ENCODE data around the gene TMEM30B.
"Not testable (repeated sequence)": the region's sequence is repeated elsewhere in the genome, so short reads cannot be mapped to it uniquely, and the experiment has no call there.

TMEM30B gene

DNA sequence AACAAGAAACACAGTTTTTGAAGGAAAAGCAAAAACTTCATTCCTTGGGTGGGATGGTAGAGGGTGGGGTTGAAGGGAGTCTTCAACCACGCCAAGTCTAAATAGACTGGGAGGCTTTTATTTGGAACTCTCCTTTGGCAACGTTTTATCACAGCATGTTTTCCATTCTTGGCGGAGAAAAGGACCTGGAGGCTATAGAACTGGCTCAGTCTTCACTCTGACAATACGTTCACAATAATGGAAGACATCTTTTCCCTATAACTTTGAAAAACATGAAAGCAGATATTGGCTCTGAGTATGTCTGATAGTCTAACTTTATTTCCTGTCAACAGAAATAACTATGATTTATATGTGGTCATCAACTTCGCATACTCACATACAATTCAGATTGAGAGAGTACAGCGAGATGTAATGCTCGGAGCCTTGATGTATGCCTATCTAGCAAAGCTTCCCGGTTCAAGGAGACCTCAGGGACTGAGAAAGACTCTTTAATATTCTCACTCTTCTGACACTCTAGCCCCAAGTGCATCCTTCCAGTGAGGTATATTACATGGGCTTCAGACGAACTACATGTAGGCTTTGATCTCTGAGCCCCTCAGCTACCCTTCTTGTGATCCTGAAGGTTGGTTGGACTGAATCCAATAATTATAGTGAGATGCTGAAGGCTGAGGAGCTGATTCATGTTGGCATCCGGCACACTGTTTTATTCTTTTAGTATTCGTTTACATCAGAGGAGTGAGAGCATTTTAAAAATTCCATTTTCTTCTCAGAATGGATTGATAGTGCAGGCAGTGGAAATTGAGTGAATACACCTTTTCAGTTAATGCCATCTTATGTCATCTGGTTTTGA, 14.0 kb downstream of the TMEM30B start:
- no peak for DNase-seq (ENCODE audit: low read depth in 2 of 2)

- DNase-seq (ENCODE audit: low read depth in 2 of 2): no peak
Measured at GRCh38 chr14:61266436-61266835, 14.7 kb downstream of the TMEM30B start.

DNA sequence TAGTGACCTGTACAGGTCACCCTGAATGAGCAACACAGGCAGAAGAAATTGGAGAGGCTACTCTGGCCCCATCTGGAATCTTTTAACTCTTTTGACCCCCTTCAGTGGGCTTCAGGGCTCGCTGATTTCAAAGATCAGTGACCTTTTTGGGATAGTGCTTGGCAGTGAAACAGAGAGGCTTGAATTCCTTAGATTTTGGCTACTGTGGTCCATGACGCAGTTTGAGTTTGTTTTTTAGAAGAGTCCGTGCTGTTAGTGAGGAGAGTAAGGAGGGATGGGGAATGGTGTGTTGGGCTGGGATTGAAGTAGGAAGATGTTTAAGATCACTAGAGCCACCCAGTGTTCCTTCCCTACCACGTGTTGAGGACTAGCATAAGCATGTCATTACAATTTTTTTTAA, 16.5 kb downstream of the TMEM30B start:
- no peak for DNase-seq (ENCODE audit: low read depth in 2 of 2)

DNA sequence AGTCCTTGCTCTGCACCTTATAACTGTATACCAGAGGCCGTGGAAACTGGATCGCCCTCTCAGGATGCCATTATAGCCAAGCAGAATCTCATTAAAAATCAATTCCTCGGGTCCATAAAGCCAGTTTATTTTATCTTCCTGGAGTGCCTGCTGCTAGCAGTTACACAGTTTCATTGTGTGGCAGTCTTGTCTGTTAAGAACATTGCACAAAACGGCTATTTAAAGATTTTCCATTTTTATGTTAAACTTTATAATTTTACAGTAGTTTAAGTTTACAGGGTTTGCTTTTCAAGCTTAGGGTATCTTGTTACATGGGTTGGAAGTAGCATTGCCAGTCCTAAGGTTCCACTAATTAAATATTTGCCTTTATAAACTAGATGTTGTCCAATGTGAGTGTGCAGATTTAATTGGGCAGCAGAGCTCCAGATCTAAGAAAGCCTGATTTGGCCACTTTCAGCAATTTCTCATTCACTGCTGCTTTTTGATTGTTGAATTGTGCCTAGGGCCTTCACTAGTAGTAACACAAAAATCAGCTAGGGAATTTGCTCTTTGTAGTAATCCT, 17.0 kb downstream of the TMEM30B start:
- no peak for DNase-seq (ENCODE audit: low read depth in 2 of 2)

DNA sequence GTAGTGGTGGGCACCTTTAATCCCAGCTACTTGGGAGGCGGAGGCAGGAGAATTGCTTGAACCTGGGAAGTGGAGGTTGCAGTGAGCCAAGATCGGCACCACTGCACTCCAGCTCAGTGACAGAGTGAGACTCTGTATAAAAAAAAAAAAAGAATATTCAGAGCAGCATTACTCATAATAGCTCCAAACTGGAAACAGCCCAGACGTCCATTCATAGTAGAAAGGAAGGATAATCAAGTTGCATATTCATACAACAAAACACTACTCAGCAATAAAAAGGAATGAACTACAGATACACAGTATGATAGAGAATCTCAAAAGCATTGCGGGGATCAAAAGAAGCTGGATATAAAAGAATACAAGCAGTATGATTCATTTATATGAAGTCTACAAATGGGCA, 19.1 kb downstream of the TMEM30B start:
- no peak for DNase-seq (ENCODE audit: low read depth in 2 of 2)

- DNase-seq (ENCODE audit: low read depth in 2 of 2): no peak
Measured at GRCh38 chr14:61260939-61261776, 20.0 kb downstream of the TMEM30B start.

- DNase-seq (ENCODE audit: low read depth in 2 of 2): no peak
Measured at GRCh38 chr14:61258985-61259384, 22.2 kb downstream of the TMEM30B start.

- no peak for DNase-seq (ENCODE audit: low read depth in 2 of 2)
Measured at GRCh38 chr14:61257469-61258057, 23.6 kb downstream of the TMEM30B start.

DNA sequence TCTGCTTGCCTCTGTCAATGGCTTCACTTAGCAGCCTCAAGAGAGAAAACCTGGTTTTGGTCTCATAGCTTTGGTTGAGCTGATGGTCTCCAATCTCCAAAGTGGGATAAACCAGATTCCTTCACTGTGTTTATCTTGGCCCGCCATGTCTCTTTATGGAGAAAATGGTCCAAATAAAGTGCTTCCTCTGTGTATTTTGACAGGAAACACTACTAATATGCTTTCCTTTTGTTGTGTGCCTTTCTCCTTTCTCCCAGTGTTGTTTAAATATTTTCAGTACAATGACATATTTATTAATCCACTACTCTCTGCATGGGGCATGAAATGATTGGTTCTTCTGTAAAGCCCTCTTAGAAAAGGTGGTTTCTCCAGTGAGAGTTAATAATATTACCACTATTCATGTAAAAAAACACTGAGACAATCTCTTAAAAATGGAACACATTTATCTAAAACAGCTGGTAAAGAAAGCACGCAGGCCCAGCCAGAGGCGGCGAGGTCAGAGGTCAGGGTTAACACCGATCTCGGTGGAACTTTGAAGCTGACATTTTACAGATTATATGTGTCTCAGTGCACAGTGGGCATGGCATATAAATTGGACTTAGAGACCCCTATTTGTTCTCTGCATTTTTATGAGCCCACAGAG, 24.2 kb downstream of the TMEM30B start:
- DNase-seq (ENCODE audit: low read depth in 2 of 2): no peak

- DNase-seq (ENCODE audit: low read depth in 2 of 2): no peak
Measured at GRCh38 chr14:61255968-61256367, 25.2 kb downstream of the TMEM30B start.

DNA sequence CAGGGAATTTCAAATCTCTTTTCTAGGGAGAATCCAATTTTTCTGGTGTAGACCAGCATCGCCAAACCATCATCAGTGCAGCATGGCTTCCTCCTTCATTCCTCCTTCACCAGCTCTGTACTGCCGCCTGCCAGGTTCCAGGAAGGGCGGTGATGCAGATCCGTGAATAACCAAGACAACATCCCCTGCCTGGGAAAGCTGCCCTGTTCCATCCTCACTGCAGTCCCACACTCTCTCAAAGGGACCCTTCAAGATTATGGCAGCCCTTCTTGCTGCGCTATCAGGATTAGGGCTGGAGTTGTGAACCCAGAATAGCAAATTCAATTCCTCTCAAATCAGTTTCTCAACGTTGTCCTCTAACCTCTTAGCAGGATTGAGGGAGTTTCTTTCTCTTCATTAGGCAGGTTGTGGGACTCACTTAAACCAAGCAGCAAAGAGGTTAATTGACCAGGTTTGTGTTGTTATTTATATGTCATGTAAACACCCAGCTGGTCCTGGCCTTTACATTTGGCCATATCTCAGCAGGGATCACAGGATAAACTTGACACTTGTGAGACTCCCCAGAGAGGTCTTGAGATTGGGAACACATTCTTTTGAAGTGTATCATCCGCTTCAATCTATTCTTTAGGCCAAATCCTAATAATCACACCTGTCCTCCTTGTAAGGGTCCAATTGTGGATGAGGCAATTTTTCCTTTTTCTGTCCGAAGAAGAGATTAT, 26.2 kb downstream of the TMEM30B start:
- DNase-seq (ENCODE audit: low read depth in 2 of 2): no peak

GRCh38 chr14:61253064-61253738, 27.9 kb downstream of the TMEM30B start:
- no peak for DNase-seq (ENCODE audit: low read depth in 2 of 2)

- peak; percentile 12 to 13 for DNase-seq (ENCODE audit: low read depth in 2 of 2)
Measured at GRCh38 chr14:61252369-61253063, 28.6 kb downstream of the TMEM30B start.

DNA sequence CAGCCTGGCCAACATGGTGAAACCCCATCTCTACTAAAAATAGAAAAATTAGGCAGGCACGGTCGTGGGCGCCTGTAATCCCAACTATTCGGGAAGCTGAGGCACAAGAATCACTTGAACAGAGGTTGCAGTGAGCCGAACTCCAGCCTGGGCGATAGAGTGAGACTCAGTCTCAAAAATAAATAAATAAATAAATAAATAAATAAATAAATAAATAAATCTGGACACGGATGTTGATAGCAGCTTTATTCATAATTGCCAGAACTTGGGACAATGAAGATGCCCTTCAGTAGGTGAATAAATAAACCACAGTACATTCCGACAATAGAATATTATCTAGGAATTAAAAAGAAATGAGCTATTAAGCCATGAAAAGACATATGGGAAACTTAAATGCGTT, 31.1 kb downstream of the TMEM30B start:
- DNase-seq (ENCODE audit: low read depth in 2 of 2): no peak

DNA sequence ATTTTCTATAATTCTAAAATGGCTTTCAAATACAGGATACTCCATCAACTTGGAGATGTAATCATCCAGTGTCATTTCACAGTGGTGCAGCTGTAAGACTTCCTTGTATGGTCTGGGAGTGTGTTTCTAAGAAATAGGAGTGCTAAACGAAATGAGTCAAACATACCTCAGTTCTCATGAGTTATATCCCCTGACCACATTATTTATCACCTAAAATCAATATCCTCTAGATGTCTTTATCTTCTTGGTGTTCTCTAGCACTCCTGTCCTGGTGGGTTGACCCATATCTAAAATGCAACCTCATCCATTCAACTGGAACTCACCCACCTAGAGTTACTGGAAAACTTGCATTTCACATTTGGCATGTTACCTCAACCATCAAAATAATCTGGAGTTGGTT, 33.2 kb downstream of the TMEM30B start:
- DNase-seq (ENCODE audit: low read depth in 2 of 2): no peak

- DNase-seq (ENCODE audit: low read depth in 2 of 2): no peak
Measured at GRCh38 chr14:61246721-61247120, 34.4 kb downstream of the TMEM30B start.

- no peak for DNase-seq (ENCODE audit: low read depth in 2 of 2)
Measured at GRCh38 chr14:61244009-61244408, 37.1 kb downstream of the TMEM30B start.

GRCh38 chr14:61240206-61240605, 40.9 kb downstream of the TMEM30B start:
- no peak for DNase-seq (ENCODE audit: low read depth in 2 of 2)

DNA sequence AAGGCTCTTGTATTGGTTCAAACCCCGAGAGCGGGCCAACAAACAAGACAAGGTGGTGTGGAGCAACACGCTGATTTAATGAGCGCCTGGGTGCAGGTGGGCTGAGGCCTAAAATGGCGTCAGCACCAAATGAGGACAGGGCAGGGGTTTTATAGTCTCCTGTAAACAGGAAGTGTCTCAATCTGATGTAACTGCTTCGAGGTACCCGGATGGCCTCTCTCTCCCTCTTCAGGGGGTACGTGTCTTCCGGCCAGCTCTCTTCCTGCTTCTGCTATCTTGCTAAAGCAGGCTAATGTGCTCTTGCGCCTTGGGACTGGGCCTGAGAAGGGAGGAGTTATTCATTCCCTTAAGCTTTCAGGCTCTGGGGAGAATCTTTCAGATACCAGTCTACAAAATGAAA, 41.9 kb downstream of the TMEM30B start:
- not testable (repeated sequence) for DNase-seq (ENCODE audit: low read depth in 2 of 2)
